OCI-LY7 (cell line): Measurements from ENCODE around the gene SURF1. TPM values are rescaled to one million over a fixed set of nuclear protein-coding genes. Genes with fewer than 3 reads are reported as not detected.

Experiments used
- BruUV-seq: library from RNA; stranded (reverse); fragments of 400-500 nt; replicated peaks from 2 replicates; lab custom pipeline; 2021; lab: Mats Ljungman, UMichigan
- CTCF ChIA-PET: fragments of 300-600 bp; sonication (Branson Sonifier 250); formaldehyde crosslinking; loops from one replicate; lab custom pipeline; 2022; ENCODE audit warnings: antibody characterized with exemption; ENCODE audit not compliant: unreplicated experiment; lab: Charles Lee
- POLR2A ChIA-PET: fragments of 300-600 bp; sonication (Branson Sonifier 250); formaldehyde crosslinking; loops from one replicate; lab custom pipeline; 2022; ENCODE audit warnings: antibody characterized with exemption; lab: Charles Lee
- DNase-seq: peaks from one replicate; pipeline ENCODE4 v3.0.0-alpha.2; 2015; ENCODE audit warnings: low spot score
- H2AFZ ChIP-seq: fragments of 200-600 bp; sonication (generic), shearing (Covaris generic); 2 replicates; pipeline ENCODE4 v1.6.1; 2014; ENCODE audit warnings: mild to moderate bottlenecking, antibody characterized with exemption, low read length, moderate library complexity
- H3K27ac ChIP-seq: fragments of 200-600 bp; sonication (generic); 2 replicates; pipeline ENCODE4 v1.5.1; 2014; ENCODE audit warnings: mixed run types, low read depth, mild to moderate bottlenecking, moderate library complexity, low read length, inconsistent platforms; ENCODE audit not compliant: poor library complexity, severe bottlenecking
- H3K36me3 ChIP-seq: fragments of 200-600 bp; sonication (generic); 2 replicates; pipeline ENCODE4 v1.6.1; 2014; ENCODE audit warnings: mild to moderate bottlenecking, antibody characterized with exemption, low read length, moderate library complexity, mixed read lengths; ENCODE audit not compliant: insufficient read depth
- H3K4me1 ChIP-seq: fragments of 200-600 bp; sonication (generic); 2 replicates; pipeline ENCODE4 v1.5.1; 2014; ENCODE audit warnings: mild to moderate bottlenecking, low read length; ENCODE audit not compliant: insufficient read depth, poor library complexity, severe bottlenecking
- H3K4me2 ChIP-seq: fragments of 200-600 bp; sonication (generic); 2 replicates; pipeline ENCODE4 v1.6.1; 2014; ENCODE audit warnings: mild to moderate bottlenecking, low read length
- H3K4me3 ChIP-seq: fragments of 200-600 bp; sonication (generic); 2 replicates; pipeline ENCODE4 v1.5.1; 2014; ENCODE audit warnings: mild to moderate bottlenecking, low read depth, low read length; ENCODE audit not compliant: poor library complexity, severe bottlenecking
- H3K79me2 ChIP-seq: fragments of 200-600 bp; sonication (generic); 2 replicates; pipeline ENCODE4 v1.6.1; 2016; ENCODE audit warnings: low read depth, mild to moderate bottlenecking, low read length, moderate library complexity, mixed read lengths; ENCODE audit not compliant: insufficient read depth
- H3K9me2 ChIP-seq: fragments of 200-600 bp; sonication (generic); 2 replicates; pipeline ENCODE4 v1.6.1; 2016; ENCODE audit warnings: mild to moderate bottlenecking, low read length, mixed read lengths; ENCODE audit not compliant: insufficient read depth
- H3K9me3 ChIP-seq: fragments of 200-600 bp; sonication (generic); 2 replicates; pipeline ENCODE4 v1.6.1; 2014; ENCODE audit warnings: mild to moderate bottlenecking, mixed run types, low read length, mixed read lengths
- H4K20me1 ChIP-seq: fragments of 200-600 bp; sonication (generic); 2 replicates; pipeline ENCODE4 v1.6.1; 2014; ENCODE audit warnings: mild to moderate bottlenecking, antibody characterized with exemption, low read length, moderate library complexity, mixed read lengths; ENCODE audit not compliant: insufficient read depth
- CTCF ChIP-seq: fragments of 200-600 bp; sonication (generic); conservative IDR thresholded peaks from 2 replicates; pipeline ENCODE4 v1.5.1; 2014; ENCODE audit warnings: mild to moderate bottlenecking, antibody characterized with exemption, low read length, moderate library complexity, mixed read lengths
- EZH2phosphoT487 ChIP-seq: fragments of 200-600 bp; sonication (generic); IDR thresholded peaks from 2 replicates; pipeline ENCODE4 v1.6.1; 2018; ENCODE audit warnings: low read depth, borderline replicate concordance, mild to moderate bottlenecking, mixed run types, antibody characterized with exemption, low read length, moderate library complexity, mixed read lengths
- intact Hi-C: fragments of 100-400 bp; cut with micrococcal nuclease; formaldehyde crosslinking; loops from one replicate; pipeline ENCODE4 v1.10.0; 2022; ENCODE audit not compliant: unreplicated experiment
- small RNA-seq: library from RNA; depleted of rRNA; stranded (forward); fragments of <200 nt; gene quantifications from one replicate; pipeline ENCODE3, GENCODE V24; 2014
- total RNA-seq, 2 experiments: library from RNA; depleted of rRNA in 1 of 2; stranded (reverse); fragments of >200 nt in 1 of 2; shearing (Covaris generic) in 1 of 2; gene quantifications; 2 replicates each; pipeline ENCODE4 v1.2.3, GENCODE V29; 2014 to 2022

SURF1 gene
- total RNA-seq, 2 experiments from 2014 or later = 22.9 to 38.9 TPM

- no peak overlapping the region for H3K27ac ChIP-seq
- ChIA-PET POLR2A (no interaction called here), CTCF (interaction anchor here (0.6 kb wide), 1 partner anchor 1017 kb away, joined by 8 read pairs; no protein-coding TSS in a partner anchor)
- no peak overlapping the region for H3K4me3 ChIP-seq
- TF ChIP-seq EZH2phosphoT487 (no peak), CTCF (no peak)
- no peaks in the 10 kb centered on the region for H3K9me2 ChIP-seq
- no peak overlapping the region for H2AFZ ChIP-seq
- no peaks in the 10 kb centered on the region for H3K4me1 ChIP-seq
- no peak for DNase-seq
- no peak overlapping the region for H3K4me2 ChIP-seq
- H4K20me1 ChIP-seq = no peaks in the 10 kb centered on the region
- intact Hi-C loops = no loop called here
- no peaks in the 10 kb centered on the region for H3K9me3 ChIP-seq
- H3K79me2 ChIP-seq = no peaks in the 10 kb centered on the region
- H3K36me3 ChIP-seq = no peaks in the 10 kb centered on the region
- no TSS peak for BruUV-seq
These were observed 52.8 kb downstream of the SURF1 start for GRCh38 chr9:133303266-133304157.

Small RNAs within 50 kb of the gene (small RNA-seq; reads per million reads assigned to genes)
- gene RF00019 = not detected
- not detected for gene SNORD24
- not detected for gene SNORD36A
- gene SNORD36B = not detected
- not detected for gene SNORD36C

Other genes starting within 250 kb of the SURF1 start
- 22.0 and 28.2 TPM in 2 replicates for gene RALGDS, start 235.2 kb downstream of the SURF1 start, total RNA-seq (2014; rRNA removed; shearing (Covaris generic))
- 23.8 and 28.6 TPM in 2 replicates for gene RALGDS, start 235.2 kb downstream of the SURF1 start, total RNA-seq (2022)
- 2.1 and 2.6 TPM in 2 replicates for gene GBGT1, start 192.6 kb downstream of the SURF1 start, total RNA-seq (2014; rRNA removed; shearing (Covaris generic))
- 3.9 and 5.9 TPM in 2 replicates for gene GBGT1, start 192.6 kb downstream of the SURF1 start, total RNA-seq (2022)
- not detected in 2 replicates for gene OBP2B, start 147.2 kb downstream of the SURF1 start, total RNA-seq (2014; rRNA removed; shearing (Covaris generic))
- not detected in 2 replicates for gene OBP2B, start 147.2 kb downstream of the SURF1 start, total RNA-seq (2022)
- not detected in 2 replicates for gene ABO, start 81.3 kb downstream of the SURF1 start, total RNA-seq (2014; rRNA removed; shearing (Covaris generic))
- not detected in 2 replicates for gene ABO, start 81.3 kb downstream of the SURF1 start, total RNA-seq (2022)
- gene SURF6, start 20.3 kb downstream of the SURF1 start, total RNA-seq (2014; rRNA removed; shearing (Covaris generic)) = 19.2 and 33.9 TPM in 2 replicates
- 21.0 and 27.8 TPM in 2 replicates for gene SURF6, start 20.3 kb downstream of the SURF1 start, total RNA-seq (2022)
- gene MED22, start 8.4 kb downstream of the SURF1 start, total RNA-seq (2014; rRNA removed; shearing (Covaris generic)) = 39.6 and 62.1 TPM in 2 replicates
- gene MED22, start 8.4 kb downstream of the SURF1 start, total RNA-seq (2022) = 48.7 and 52.0 TPM in 2 replicates
- 2,961 and 2,981 TPM in 2 replicates for gene RPL7A, start 8.3 kb downstream of the SURF1 start, total RNA-seq (2014; rRNA removed; shearing (Covaris generic))
- gene RPL7A, start 8.3 kb downstream of the SURF1 start, total RNA-seq (2022) = 2,867 and 2,915 TPM in 2 replicates
- gene SURF2, start 63 bp upstream of the SURF1 start, total RNA-seq (2014; rRNA removed; shearing (Covaris generic)) = 19.0 and 32.5 TPM in 2 replicates
- 13.2 and 19.7 TPM in 2 replicates for gene SURF2, start 63 bp upstream of the SURF1 start, total RNA-seq (2022)
- gene SURF4, start 19.6 kb upstream of the SURF1 start, total RNA-seq (2014; rRNA removed; shearing (Covaris generic)) = 75.5 and 76.0 TPM in 2 replicates
- 87.5 and 92.3 TPM in 2 replicates for gene SURF4, start 19.6 kb upstream of the SURF1 start, total RNA-seq (2022)
- gene STKLD1, start 19.9 kb upstream of the SURF1 start, total RNA-seq (2014; rRNA removed; shearing (Covaris generic)) = 0.05 and 1.7 TPM in 2 replicates
- gene STKLD1, start 19.9 kb upstream of the SURF1 start, total RNA-seq (2022) = 0.81 and 1.4 TPM in 2 replicates
- gene REXO4, start 61.5 kb upstream of the SURF1 start, total RNA-seq (2014; rRNA removed; shearing (Covaris generic)) = 33.6 and 35.7 TPM in 2 replicates
- 40.6 and 45.5 TPM in 2 replicates for gene REXO4, start 61.5 kb upstream of the SURF1 start, total RNA-seq (2022)
- gene ADAMTS13, start 65.9 kb upstream of the SURF1 start, total RNA-seq (2014; rRNA removed; shearing (Covaris generic)) = 6.2 and 6.6 TPM in 2 replicates
- 18.1 and 18.5 TPM in 2 replicates for gene ADAMTS13, start 65.9 kb upstream of the SURF1 start, total RNA-seq (2022)
- 14.9 and 17.2 TPM in 2 replicates for gene CACFD1, start 103.5 kb upstream of the SURF1 start, total RNA-seq (2014; rRNA removed; shearing (Covaris generic))
- gene CACFD1, start 103.5 kb upstream of the SURF1 start, total RNA-seq (2022) = 16.7 and 19.2 TPM in 2 replicates
- gene SLC2A6, start 122.6 kb upstream of the SURF1 start, total RNA-seq (2014; rRNA removed; shearing (Covaris generic)) = 45.2 and 52.9 TPM in 2 replicates
- gene SLC2A6, start 122.6 kb upstream of the SURF1 start, total RNA-seq (2022) = 42.1 and 51.0 TPM in 2 replicates
- gene MYMK, start 168.5 kb upstream of the SURF1 start, total RNA-seq (2014; rRNA removed; shearing (Covaris generic)) = not detected in 2 replicates
- not detected in 2 replicates for gene MYMK, start 168.5 kb upstream of the SURF1 start, total RNA-seq (2022)
- gene ADAMTSL2, start 178.2 kb upstream of the SURF1 start, total RNA-seq (2014; rRNA removed; shearing (Covaris generic)) = 0.88 and 1.0 TPM in 2 replicates
- not detected in 2 replicates for gene ADAMTSL2, start 178.2 kb upstream of the SURF1 start, total RNA-seq (2022)